ENCODE results near the gene TM9SF4.
A peak's percentile ranks its signal among the peaks of the same experiment; 100 is the strongest.

TM9SF4 gene

GRCh38 chr20:32209850-32210605 lies 100.5 kb downstream of the TM9SF4 start:
- ChIA-PET POLR2A (no interaction called here), CTCF (no interaction called here)
- Histone ChIP-seq H3K4me3 (ENCODE audit: low read depth, low read length) (no peak overlapping the region), H3K4me1 (ENCODE audit: control insufficient read depth, insufficient read depth, low read length) (peaks cover 6% of the 10 kb centered on the region), H3K9me3 (ENCODE audit: control insufficient read depth, insufficient read depth, low read depth, low read length) (no peaks in the 10 kb centered on the region), H3K36me3 (ENCODE audit: control insufficient read depth in 2 of 2, insufficient read depth in 1 of 2, low read length in 2 of 2) (peaks cover 10 to 63% of the 10 kb centered on the region in 2 experiments; a peak in 2 of 3 replicates), H3K27ac (ENCODE audit: extremely low read depth, low read depth, low read length) (no peak overlapping the region)
- TF ChIP-seq ZNF23 (tag by site-specific recombination; IDR thresholded peaks at IDR 0.05; ENCODE audit: borderline replicate concordance) (no peak), YY2 (tag by site-specific recombination; IDR thresholded peaks at IDR 0.05) (no peak), ZNF544 (tag by site-specific recombination; IDR thresholded peaks at IDR 0.05) (no peak), EGR2 (tag by site-specific recombination; IDR thresholded peaks at IDR 0.05; ENCODE audit: low read depth) (peak; percentile 40; the same call in 1 of the 2 replicates), KLF7 (tag by site-specific recombination; IDR thresholded peaks at IDR 0.05; ENCODE audit: borderline replicate concordance) (no peak), TSHZ1 (tag by site-specific recombination; IDR thresholded peaks at IDR 0.05; ENCODE audit: borderline replicate concordance) (no peak), ZNF701 (tag by site-specific recombination; IDR thresholded peaks at IDR 0.05) (no peak), ZNF621 (tag by site-specific recombination; IDR thresholded peaks at IDR 0.05) (no peak), HOXC10 (CRISPR knock-in tag; IDR thresholded peaks at IDR 0.05) (no peak), ZNF311 (tag by site-specific recombination; IDR thresholded peaks at IDR 0.05; ENCODE audit: borderline replicate concordance) (no peak), ZBTB10 (tag by site-specific recombination; IDR thresholded peaks at IDR 0.05) (no peak), PBX3 (CRISPR knock-in tag; IDR thresholded peaks at IDR 0.05) (no peak), PRDM1 (tag by site-specific recombination; IDR thresholded peaks at IDR 0.05) (peak; percentile 87), GLI4 (tag by site-specific recombination; IDR thresholded peaks at IDR 0.05) (no peak), ZNF830 (tag by site-specific recombination; IDR thresholded peaks at IDR 0.05; ENCODE audit: low read depth) (no peak), SCRT2 (tag by site-specific recombination; IDR thresholded peaks at IDR 0.05) (peak; percentile 87), ZNF341 (tag by site-specific recombination; IDR thresholded peaks at IDR 0.05; ENCODE audit: low read depth) (no peak), ZNF837 (tag by site-specific recombination; IDR thresholded peaks at IDR 0.05) (no peak), ZNF692 (tag by site-specific recombination; IDR thresholded peaks at IDR 0.05) (no peak), ZNF184 (tag by site-specific recombination; IDR thresholded peaks at IDR 0.05) (no peak), PRDM10 (tag by site-specific recombination; IDR thresholded peaks at IDR 0.05) (no peak)
